Measurements from ENCODE around the gene EIF3D. TPM values are rescaled to one million over a fixed set of nuclear protein-coding genes. Genes with fewer than 3 reads are reported as not detected.

The EIF3D gene
- 82.3 TPM for total RNA-seq
- long read RNA-seq, transcript EIF3D-201 (15 exons, 2,155 nt): major isoform, 113 of 128 reads
- long read RNA-seq, partial matches to known transcripts: 8 of 128 reads
- long read RNA-seq, other reads (novel, unspliced or antisense): 7 of 128 reads

GRCh38 chr22:36528795-36529751, at the start of gene EIF3D:
TSS of gene EIF3D (minus strand) at chr22:36529166. CDS start at chr22:36526121, 3,045 bp downstream.
- intact Hi-C loops (cut with DNase I): loop anchor here (2.0 kb wide), 1 partner anchor 22 kb away; the partner anchor contains the start of gene FOXRED2
- peak; percentile 99 for DNase-seq (ENCODE audit: low spot score)

- no peak for DNase-seq (ENCODE audit: low spot score)
- intact Hi-C loops (cut with DNase I): no loop called here
Measured at GRCh38 chr22:36578619-36579018, 49.7 kb upstream of the EIF3D start.

DNA sequence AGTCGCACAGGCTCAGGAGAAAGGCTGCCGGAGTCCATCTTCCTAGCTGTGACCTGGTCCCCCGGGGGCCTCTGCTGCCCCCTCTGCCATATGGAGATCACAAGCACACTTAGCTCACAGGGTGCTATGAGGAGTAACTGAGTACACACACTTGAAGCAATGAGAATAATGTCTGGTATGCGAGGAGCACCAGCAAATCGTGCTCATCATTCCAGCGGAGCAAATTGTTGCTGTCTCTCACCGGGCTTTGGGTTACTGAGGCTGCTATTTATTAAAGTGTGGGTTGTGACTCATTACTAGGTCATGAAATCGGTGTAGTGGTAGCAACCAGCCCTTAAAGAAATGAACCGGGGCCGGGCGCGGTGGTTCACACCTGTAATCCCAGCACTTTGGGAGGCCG, 48.1 kb upstream of the EIF3D start:
- intact Hi-C loops (cut with DNase I): no loop called here
- no peak for DNase-seq (ENCODE audit: low spot score)

- no peak for DNase-seq (ENCODE audit: low spot score)
- intact Hi-C loops (cut with DNase I): no loop called here
Measured at GRCh38 chr22:36574728-36575127, 45.8 kb upstream of the EIF3D start.

DNA sequence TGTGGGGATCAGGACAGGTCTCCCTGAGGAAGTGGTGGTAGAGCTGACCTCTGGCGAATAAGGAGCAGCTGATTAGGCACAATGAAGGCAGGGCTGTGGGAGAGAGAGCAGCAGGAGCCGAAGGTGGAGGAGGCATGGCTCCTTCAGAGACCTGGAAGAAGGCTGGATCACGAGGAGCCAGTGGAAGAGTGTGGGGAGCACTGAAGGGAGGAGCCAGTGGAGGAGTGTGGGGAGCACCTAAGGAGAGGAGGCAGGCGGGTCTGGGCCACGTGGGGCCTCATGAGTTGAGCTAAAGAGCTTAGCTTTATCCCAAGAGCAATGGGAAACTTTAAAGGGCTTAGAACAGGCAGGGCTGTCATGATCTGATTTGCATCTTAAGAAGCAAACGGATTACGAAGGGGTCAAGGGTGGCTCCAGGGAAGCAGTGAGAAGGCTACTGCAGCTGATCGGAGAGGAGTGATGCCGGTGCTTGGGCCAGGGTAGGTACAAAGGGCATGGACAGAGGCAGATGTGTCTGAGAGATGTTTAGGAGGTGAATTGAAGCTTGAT, 44.9 kb upstream of the EIF3D start:
- no peak for DNase-seq (ENCODE audit: low spot score)
- intact Hi-C loops (cut with DNase I): no loop called here

- DNase-seq (ENCODE audit: low spot score): no peak
- intact Hi-C loops (cut with DNase I): no loop called here
Measured at GRCh38 chr22:36571991-36572390, 43.0 kb upstream of the EIF3D start.

- intact Hi-C loops (cut with DNase I): no loop called here
- no peak for DNase-seq (ENCODE audit: low spot score)
Measured at GRCh38 chr22:36569999-36570398, 41.0 kb upstream of the EIF3D start.

GRCh38 chr22:36568846-36569245, 39.9 kb upstream of the EIF3D start:
- intact Hi-C loops (cut with DNase I): no loop called here
- DNase-seq (ENCODE audit: low spot score): no peak

DNA sequence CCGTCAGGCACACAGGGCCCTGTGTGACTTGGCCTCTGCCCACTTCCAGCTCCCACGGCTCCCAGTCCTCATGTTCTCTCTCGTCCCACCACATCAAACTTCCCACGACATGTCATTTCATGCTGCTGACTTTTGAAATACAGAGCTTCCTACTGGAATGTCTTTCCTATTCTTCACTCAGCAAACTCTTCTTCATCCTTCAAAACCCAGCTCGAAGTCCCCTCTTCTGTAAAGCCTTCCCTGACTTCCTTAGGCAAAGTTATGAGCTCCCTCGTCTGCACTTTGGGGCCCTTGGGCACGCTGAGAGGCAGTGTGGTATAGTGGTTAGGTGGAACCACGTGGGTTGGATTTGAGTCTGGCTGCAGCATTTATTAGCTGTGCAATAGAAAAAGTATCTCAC, 37.8 kb upstream of the EIF3D start:
- DNase-seq (ENCODE audit: low spot score): no peak
- intact Hi-C loops (cut with DNase I): no loop called here

- intact Hi-C loops (cut with DNase I): no loop called here
- no peak for DNase-seq (ENCODE audit: low spot score)
Measured at GRCh38 chr22:36565686-36566085, 36.7 kb upstream of the EIF3D start.

DNA sequence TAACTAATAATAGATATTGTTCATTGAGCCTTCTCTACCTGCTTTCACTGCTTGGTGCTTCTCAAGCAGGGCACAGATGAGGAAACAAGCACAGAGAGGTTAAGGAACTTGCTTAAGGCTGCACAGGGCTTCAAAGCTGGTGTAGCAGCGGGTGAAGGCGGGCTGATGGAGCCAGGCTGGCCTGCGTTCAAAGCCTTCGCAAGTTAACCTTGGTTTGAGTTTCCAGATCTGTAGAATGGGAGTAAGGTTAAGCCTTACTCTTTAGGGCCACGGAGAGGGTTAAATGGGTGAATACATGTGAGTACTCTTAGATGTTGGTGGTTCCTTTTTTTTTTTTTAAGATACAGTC, 36.2 kb upstream of the EIF3D start:
- DNase-seq (ENCODE audit: low spot score): no peak
- intact Hi-C loops (cut with DNase I): no loop called here

DNA sequence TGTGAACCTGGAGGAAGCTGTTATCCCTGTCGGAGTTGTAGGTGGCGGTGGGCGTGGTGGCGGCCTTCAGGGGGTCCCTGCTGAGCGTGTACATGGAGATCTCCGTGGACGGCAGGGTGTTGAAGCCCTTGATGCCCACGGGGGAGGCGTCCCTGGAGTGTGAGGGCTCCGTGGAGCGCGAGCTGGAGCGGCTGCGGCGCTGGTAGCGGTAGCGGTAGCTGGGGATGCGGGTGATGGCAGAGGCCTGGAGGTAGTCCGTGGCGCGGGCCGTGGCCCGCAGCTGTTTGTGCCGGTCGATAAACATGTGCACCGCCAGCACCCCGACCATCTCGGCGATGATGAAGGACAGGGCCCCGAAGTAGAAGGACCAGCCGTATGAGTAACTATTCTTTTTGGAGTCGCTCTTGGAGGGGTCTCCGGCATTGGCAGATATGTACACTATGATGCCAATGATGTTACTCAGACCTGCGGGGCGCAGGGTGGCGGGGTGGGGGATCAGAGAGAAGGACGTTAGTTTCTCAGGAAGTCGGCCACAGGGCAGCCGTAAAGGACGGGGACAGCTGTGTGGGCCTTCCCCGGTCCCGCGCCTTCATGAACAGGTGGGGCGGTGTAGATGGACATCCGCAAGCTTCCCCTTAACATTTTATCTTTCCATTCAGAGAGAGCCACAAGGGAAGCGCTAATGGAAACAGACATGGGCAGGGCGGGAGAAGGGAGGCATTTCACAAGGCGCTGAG, 35.6 kb upstream of the EIF3D start:
- intact Hi-C loops (cut with DNase I): no loop called here
- DNase-seq (ENCODE audit: low spot score): no peak

DNA sequence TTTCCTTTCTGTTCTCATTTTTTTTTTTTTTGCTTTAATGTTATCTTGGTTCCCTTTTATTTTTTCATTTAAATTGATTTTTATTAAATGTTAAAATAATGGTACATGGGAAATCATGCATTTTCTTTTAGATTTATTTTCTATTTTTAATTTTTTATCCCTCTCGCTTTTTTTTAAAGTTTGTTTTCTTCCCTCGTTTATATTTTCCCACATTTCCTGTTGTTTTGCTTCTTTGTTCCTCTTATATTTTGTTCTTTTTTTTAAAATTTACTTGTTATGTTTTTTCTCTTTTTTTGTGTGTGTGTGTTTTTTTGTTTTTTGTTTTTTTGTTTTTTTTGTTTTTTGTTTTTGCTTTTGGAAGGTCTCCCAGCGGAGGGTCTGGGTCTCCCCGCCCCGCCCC, 34.9 kb upstream of the EIF3D start:
- DNase-seq (ENCODE audit: low spot score): no peak
- intact Hi-C loops (cut with DNase I): no loop called here

GRCh38 chr22:36563444-36563843, 34.5 kb upstream of the EIF3D start:
- no peak for DNase-seq (ENCODE audit: low spot score)
- intact Hi-C loops (cut with DNase I): no loop called here

GRCh38 chr22:36563001-36563400, 34.0 kb upstream of the EIF3D start:
- intact Hi-C loops (cut with DNase I): no loop called here
- DNase-seq (ENCODE audit: low spot score): no peak

- no peak for DNase-seq (ENCODE audit: low spot score)
- intact Hi-C loops (cut with DNase I): no loop called here
Measured at GRCh38 chr22:36562261-36562835, 33.4 kb upstream of the EIF3D start.

DNA sequence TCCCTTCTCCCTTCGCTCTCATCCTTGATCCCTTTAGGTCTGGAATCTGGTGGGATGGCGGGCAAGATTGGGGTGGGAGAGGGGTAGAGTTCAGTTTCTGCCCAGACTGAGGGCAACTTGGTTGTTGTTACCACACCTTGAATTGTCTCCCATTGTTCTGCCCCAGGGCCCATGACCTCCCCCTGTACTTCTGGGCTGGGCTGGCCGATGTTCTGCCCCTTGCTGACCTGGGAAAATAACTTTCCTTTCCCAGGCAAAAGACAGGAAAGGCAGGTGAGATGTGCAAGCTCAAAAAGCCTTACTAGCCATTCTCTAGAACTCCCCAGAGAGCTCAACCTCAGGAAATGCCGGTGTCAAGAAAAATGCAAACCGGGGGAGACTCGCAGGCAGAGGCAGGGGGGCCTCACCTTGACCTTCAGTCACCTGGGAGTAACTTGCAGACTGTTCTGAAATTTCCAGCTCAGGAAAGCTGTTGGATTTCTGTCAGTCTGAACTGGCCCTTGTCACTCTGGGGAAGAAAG, 32.4 kb upstream of the EIF3D start:
- intact Hi-C loops (cut with DNase I): no loop called here
- no peak for DNase-seq (ENCODE audit: low spot score)

DNA sequence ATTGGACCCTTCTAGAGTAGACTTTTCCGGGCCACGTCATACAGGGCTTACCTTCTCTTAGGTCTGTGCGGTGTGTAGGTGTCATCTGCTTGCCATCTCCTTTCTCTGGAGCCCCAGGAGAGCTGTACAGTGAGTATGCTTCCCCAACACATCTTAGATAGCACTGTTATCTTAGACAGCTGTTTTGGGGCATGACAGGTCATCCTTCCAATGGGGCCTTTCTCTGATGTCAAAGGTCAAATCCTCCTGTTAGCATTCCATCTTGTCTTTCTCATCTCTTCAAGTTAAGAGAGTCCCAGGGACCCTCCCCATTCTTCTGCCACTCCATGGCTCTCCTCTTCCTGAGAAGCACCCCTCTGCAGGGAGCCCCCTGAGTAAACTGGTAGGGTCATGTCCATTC, 31.0 kb upstream of the EIF3D start:
- intact Hi-C loops (cut with DNase I): no loop called here
- no peak for DNase-seq (ENCODE audit: low spot score)

- intact Hi-C loops (cut with DNase I): no loop called here
- no peak for DNase-seq (ENCODE audit: low spot score)
Measured at GRCh38 chr22:36554098-36554497, 25.1 kb upstream of the EIF3D start.

GRCh38 chr22:36552289-36552688, 23.3 kb upstream of the EIF3D start:
- intact Hi-C loops (cut with DNase I): no loop called here
- DNase-seq (ENCODE audit: low spot score): no peak
